ENCODE results near the gene ADAMTS2. TPM values are rescaled to one million over a fixed set of nuclear protein-coding genes. Genes with fewer than 3 reads are reported as not detected.
A peak's percentile ranks its signal among the peaks of the same experiment; 100 is the strongest.
"Not testable (repeated sequence)": the region's sequence is repeated elsewhere in the genome, so short reads cannot be mapped to it uniquely, and the experiment has no call there.

ADAMTS2 gene
- total and polyA plus RNA-seq, 4 donors, result 4.8 to 49.8 (median 32.0) TPM

DNA sequence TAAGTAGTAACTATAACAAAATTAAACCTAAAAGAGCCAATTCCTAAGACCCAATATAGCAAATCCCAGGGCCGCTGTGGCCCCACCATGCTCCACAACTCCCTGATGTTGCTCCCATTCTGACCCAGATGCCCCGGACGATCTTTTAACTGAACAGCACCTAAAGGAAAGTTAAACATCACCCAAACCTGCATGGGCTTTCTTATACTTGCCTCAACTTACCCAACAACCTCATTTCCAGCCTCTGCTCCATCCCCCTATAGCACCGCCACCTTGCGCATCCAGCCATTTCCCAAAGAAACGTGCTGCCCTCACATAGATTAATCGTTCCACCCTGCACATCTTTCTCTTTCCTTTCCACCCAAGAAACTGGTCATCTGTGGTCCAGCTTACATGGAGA, 230.5 kb downstream of the ADAMTS2 start:
- no peak overlapping the region for H3K4me3 ChIP-seq (ENCODE audit: low read length in 2 of 2)
- H3K9me3 ChIP-seq (ENCODE audit: control insufficient read depth, low read length), result peaks cover 29% of the 10 kb centered on the region
- no peaks in the 10 kb centered on the region for H3K27me3 ChIP-seq (ENCODE audit: control insufficient read depth in 1 of 2, insufficient read depth in 2 of 2, low read length in 1 of 2)
- peaks cover 0 to 4% of the 10 kb centered on the region in 2 donors for H3K36me3 ChIP-seq (ENCODE audit: control insufficient read depth in 1 of 2, insufficient read depth in 2 of 2, low read length in 1 of 2)
- WGBS, 2 donors, result 95 to 96% methylated on average over 7 of the region's 7 CpGs
- intact Hi-C loops (cut with DNase I), result no loop called here
- H3K4me1 ChIP-seq (ENCODE audit: control insufficient read depth in 1 of 2, insufficient read depth in 2 of 2, low read length in 2 of 2), result no peaks in the 10 kb centered on the region
- ATAC-seq (ENCODE audit: low FRiP score), result no peak
- no peak overlapping the region for H3K27ac ChIP-seq (ENCODE audit: low read depth in 1 of 2, low read length in 2 of 2)
- peak in 1 of 2 donors; percentile 50 for DNase-seq

DNA sequence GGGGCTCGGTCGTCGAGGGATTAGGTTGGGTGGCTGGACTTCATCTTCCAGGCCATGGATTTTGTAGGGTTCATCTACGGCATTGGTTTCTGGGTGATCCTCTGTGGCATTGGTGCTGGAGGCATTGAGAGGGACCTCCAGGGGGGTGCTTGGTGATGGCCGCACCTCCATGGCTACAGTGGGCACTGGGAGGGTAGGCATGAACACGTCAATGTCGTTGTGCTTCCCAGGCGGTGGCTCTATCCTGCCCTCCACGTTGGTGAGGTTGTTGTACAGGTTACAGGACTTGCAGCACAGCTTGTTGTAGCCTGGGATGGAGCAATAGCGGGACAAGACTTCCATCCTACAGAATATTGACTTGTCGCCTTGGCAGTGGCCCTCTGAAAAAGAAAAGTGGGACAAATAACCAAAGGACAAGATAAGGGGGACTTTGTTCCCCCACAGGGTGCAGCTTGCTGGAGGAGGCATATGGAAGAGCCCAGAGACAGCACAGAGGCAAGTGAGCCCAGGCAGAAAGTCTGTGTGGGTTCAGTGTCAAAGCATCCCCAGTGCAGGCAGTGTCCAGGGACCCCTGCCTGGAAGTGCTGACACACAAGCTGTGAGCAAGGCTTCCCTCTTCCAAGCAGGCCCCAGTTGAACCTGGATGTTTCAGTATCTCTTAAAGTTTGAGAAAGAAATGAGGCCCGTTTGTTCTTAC, 231.2 kb downstream of the ADAMTS2 start:
- DNase-seq (no peak), ATAC-seq (ENCODE audit: low FRiP score) (no peak)
- Histone ChIP-seq H3K4me3 (ENCODE audit: low read length in 2 of 2) (no peak overlapping the region), H3K9me3 (ENCODE audit: control insufficient read depth, low read length) (peaks cover 29% of the 10 kb centered on the region), H3K36me3 (ENCODE audit: control insufficient read depth in 1 of 2, insufficient read depth in 2 of 2, low read length in 1 of 2) (peaks cover 0 to 4% of the 10 kb centered on the region in 2 donors), H3K27me3 (ENCODE audit: control insufficient read depth in 1 of 2, insufficient read depth in 2 of 2, low read length in 1 of 2) (no peaks in the 10 kb centered on the region), H3K27ac (ENCODE audit: low read depth in 1 of 2, low read length in 2 of 2) (no peak overlapping the region), H3K4me1 (ENCODE audit: control insufficient read depth in 1 of 2, insufficient read depth in 2 of 2, low read length in 2 of 2) (no peaks in the 10 kb centered on the region)
- intact Hi-C loops (cut with DNase I), result no loop called here
- WGBS, 2 donors, result 87 to 90% methylated on average over 12 of the region's 12 CpGs

DNA sequence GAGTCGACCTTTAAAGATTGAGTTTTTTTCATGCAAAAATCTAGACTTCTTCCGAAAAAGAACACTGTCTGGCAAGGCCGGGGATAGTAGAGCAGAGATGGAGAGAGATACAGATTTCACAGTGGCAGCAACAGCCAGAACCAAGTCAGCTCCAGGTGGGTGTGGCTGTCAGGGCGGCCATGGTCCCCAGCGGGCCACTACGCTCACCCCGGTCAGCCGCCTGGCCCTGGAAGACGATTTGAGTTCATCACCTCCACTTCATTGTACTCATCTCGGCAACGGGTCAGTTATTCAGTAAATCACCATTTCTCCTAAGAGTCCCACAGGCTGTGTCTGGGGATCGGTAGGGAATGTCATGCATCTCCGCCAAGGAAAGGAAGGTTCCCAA, 232.1 kb downstream of the ADAMTS2 start:
- intact Hi-C loops (cut with DNase I), result no loop called here
- ATAC-seq (ENCODE audit: low FRiP score) (no peak), DNase-seq (no peak)
- H3K9me3 ChIP-seq (ENCODE audit: control insufficient read depth, low read length), result peaks cover 31% of the 10 kb centered on the region
- peaks cover 0 to 4% of the 10 kb centered on the region in 2 donors for H3K36me3 ChIP-seq (ENCODE audit: control insufficient read depth in 1 of 2, insufficient read depth in 2 of 2, low read length in 1 of 2)
- H3K27me3 ChIP-seq (ENCODE audit: control insufficient read depth in 1 of 2, insufficient read depth in 2 of 2, low read length in 1 of 2), result no peaks in the 10 kb centered on the region
- WGBS, 2 donors, result 90 to 93% methylated on average over 13 of the region's 13 CpGs
- H3K4me1 ChIP-seq (ENCODE audit: control insufficient read depth in 1 of 2, insufficient read depth in 2 of 2, low read length in 2 of 2), result no peaks in the 10 kb centered on the region
- no peak overlapping the region for H3K4me3 ChIP-seq (ENCODE audit: low read length in 2 of 2)
- H3K27ac ChIP-seq (ENCODE audit: low read depth in 1 of 2, low read length in 2 of 2), result no peak overlapping the region

DNA sequence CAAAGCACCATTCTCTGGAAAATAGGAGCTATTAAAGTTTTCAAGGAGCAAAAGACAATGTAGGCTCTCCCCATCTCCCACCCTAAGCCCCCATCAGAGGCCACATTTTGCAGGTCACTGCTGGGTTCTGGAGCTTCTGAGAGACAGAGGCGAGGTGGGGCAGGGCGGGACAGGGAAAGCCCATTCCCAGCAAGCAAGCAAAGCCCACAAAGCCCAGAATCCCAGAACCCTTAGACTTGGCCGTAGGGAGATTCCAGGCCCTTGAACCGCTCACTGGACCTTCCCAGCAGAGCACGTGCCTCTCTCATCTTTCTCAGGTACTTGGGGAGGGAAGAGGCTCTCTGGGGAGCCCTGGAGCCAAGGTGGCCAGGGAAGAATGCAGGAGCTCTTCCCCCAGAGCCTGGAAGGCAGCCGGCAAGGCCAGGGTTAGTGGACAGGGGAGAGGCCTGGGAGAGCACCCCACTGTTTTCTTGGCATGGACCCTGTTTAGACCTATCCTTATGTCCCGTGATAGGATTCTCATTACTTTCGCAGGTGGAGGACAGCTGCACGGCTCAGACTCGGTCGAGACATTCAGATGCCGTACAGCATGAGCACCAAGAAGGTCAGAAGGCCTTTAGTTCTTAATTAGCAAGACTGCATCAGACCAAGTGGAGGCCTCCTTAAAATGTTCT, 232.7 kb downstream of the ADAMTS2 start:
- Histone ChIP-seq H3K4me1 (ENCODE audit: control insufficient read depth in 1 of 2, insufficient read depth in 2 of 2, low read length in 2 of 2) (no peaks in the 10 kb centered on the region), H3K27me3 (ENCODE audit: control insufficient read depth in 1 of 2, insufficient read depth in 2 of 2, low read length in 1 of 2) (no peaks in the 10 kb centered on the region), H3K9me3 (ENCODE audit: control insufficient read depth, low read length) (peaks cover 32% of the 10 kb centered on the region), H3K4me3 (ENCODE audit: low read length in 2 of 2) (no peak overlapping the region), H3K27ac (ENCODE audit: low read depth in 1 of 2, low read length in 2 of 2) (no peak overlapping the region), H3K36me3 (ENCODE audit: control insufficient read depth in 1 of 2, insufficient read depth in 2 of 2, low read length in 1 of 2) (peaks cover 0 to 4% of the 10 kb centered on the region in 2 donors)
- no peak for DNase-seq
- 91 to 93% methylated on average over 12 of the region's 12 CpGs for WGBS, 2 donors
- intact Hi-C loops (cut with DNase I), result no loop called here
- no peak for ATAC-seq (ENCODE audit: low FRiP score)

DNA sequence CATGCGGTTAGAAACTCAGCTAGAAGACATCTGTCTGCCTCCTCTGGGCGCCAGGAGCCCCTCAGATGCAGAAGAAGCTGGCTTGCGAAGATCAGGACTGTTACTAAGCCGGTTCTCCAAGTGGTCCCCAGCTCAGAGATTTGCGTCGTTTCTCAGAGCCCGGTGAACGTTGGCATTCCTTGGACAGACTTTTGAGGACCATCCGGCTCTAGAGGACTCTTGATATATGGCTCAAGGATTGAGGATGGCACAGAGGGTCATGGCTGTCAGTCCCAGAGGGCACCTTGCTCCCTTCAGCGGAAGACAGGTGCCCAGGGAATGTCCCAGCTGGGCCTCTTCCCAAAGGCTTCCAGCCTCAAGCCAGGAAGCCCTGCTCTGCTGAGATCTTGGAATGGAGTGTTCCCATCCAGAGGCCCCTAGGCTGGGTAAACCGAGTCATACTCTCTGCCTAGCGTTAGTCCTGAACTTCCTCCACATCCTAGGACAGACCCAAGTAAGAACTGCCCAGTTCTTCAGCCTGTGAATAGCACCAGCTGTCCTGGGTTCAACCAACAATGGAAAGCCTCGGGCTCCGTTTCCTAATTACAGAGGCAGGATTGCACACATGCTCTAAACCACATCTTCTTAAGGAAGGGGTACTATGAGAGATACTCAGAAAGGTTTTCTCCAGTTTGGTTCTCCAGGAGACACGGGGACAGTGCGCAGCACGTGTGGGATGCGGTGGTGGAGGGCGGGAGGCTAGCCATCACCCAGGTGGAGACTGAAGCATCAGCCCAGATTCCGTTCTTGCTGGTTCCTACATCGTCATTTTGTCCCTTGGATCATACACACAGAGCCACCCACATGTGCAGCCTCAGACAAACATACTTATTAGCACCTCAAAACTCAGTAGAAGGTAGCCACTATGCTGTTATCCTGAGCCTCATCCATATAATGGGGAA, 233.7 kb downstream of the ADAMTS2 start:
- Histone ChIP-seq H3K4me1 (ENCODE audit: control insufficient read depth in 1 of 2, insufficient read depth in 2 of 2, low read length in 2 of 2) (no peaks in the 10 kb centered on the region), H3K36me3 (ENCODE audit: control insufficient read depth in 1 of 2, insufficient read depth in 2 of 2, low read length in 1 of 2) (peaks cover 0 to 4% of the 10 kb centered on the region in 2 donors), H3K9me3 (ENCODE audit: control insufficient read depth, low read length) (peaks cover 32% of the 10 kb centered on the region), H3K27ac (ENCODE audit: low read depth in 1 of 2, low read length in 2 of 2) (no peak overlapping the region), H3K4me3 (ENCODE audit: low read length in 2 of 2) (no peak overlapping the region), H3K27me3 (ENCODE audit: control insufficient read depth in 1 of 2, insufficient read depth in 2 of 2, low read length in 1 of 2) (no peaks in the 10 kb centered on the region)
- ATAC-seq (ENCODE audit: low FRiP score) (no peak), DNase-seq (no peak)
- WGBS, 2 donors, result 86 to 91% methylated on average over 21 of the region's 21 CpGs
- intact Hi-C loops (cut with DNase I), result no loop called here

DNA sequence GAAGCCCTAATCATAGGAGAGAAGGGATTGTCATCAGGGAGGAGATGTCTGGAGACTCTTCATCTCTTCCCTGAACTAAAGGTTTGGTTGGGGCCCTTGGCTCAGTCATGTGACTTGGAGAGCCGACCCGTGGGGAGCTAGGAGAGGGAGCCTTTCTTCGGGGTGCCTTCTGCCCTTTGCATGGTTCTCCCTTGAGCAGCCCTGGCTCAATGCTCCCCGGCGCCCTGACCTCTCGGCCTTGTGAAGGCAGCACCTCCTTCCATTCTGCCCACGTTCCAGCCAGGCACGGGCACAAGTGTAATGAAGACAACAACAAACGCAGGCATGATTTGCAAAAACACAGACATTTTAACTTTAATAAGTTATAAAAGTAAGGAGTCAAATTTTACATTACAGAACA, 234.7 kb downstream of the ADAMTS2 start:
- ATAC-seq (ENCODE audit: low FRiP score), result no peak
- DNase-seq, result no peak
- Histone ChIP-seq H3K4me1 (ENCODE audit: control insufficient read depth in 1 of 2, insufficient read depth in 2 of 2, low read length in 2 of 2) (no peaks in the 10 kb centered on the region), H3K4me3 (ENCODE audit: low read length in 2 of 2) (no peak overlapping the region), H3K36me3 (ENCODE audit: control insufficient read depth in 1 of 2, insufficient read depth in 2 of 2, low read length in 1 of 2) (peaks cover 0 to 4% of the 10 kb centered on the region in 2 donors), H3K9me3 (ENCODE audit: control insufficient read depth, low read length) (peaks cover 30% of the 10 kb centered on the region), H3K27me3 (ENCODE audit: control insufficient read depth in 1 of 2, insufficient read depth in 2 of 2, low read length in 1 of 2) (no peaks in the 10 kb centered on the region), H3K27ac (ENCODE audit: low read depth in 1 of 2, low read length in 2 of 2) (no peak overlapping the region)
- intact Hi-C loops (cut with DNase I), result no loop called here
- WGBS, 2 donors, result 89 to 90% methylated on average over 9 of the region's 9 CpGs

DNA sequence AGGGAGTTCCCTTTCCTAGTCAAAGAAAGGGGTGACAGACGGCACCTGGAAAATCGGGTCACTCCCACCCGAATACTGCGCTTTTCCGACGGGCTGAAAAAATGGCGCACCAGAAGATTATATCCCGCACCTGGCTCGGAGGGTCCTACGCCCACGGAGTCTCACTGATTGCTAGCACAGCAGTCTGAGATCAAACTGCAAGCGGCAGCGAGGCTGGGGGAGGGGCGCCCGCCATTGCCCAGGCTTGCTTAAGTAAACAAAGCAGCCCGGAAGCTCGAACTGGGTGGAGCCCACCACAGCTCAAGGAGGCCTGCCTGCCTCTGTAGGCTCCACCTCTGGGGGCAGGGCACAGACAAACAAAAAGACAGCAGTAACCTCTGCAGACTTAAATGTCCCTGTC, 244.0 kb downstream of the ADAMTS2 start:
- H3K27ac ChIP-seq (ENCODE audit: low read depth in 1 of 2, low read length in 2 of 2); H3K4me1 ChIP-seq (ENCODE audit: control insufficient read depth in 1 of 2, insufficient read depth in 2 of 2, low read length in 2 of 2); ATAC-seq (ENCODE audit: low FRiP score); H3K4me3 ChIP-seq (ENCODE audit: low read length in 2 of 2); intact Hi-C loops (cut with DNase I); DNase-seq; H3K27me3 ChIP-seq (ENCODE audit: control insufficient read depth in 1 of 2, insufficient read depth in 2 of 2, low read length in 1 of 2); H3K36me3 ChIP-seq (ENCODE audit: control insufficient read depth in 1 of 2, insufficient read depth in 2 of 2, low read length in 1 of 2): not testable (repeated sequence)
- H3K9me3 ChIP-seq (ENCODE audit: control insufficient read depth, low read length), result peaks cover 15% of the 10 kb centered on the region
- 93 to 95% methylated on average over 17 of the region's 17 CpGs for WGBS, 2 donors

DNA sequence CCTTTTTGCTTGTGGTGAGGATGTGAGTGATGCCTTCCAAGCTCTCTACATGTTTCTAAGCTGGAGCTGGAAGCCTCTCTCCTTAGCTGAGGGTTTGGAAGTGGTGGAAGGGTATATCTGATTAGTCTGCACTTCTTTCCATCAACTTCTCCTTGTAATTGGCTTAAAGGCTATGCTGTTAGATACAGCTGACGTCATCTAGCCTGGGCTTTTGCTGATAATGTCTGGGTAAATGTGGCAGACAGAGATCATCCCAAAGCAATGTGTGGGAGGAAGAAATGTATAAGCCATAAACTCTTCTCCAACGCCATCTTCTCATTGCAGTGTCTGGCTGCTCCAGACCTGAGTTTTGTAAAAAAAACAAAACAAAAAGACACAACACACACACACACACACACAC, 255.8 kb downstream of the ADAMTS2 start:
- ATAC-seq (ENCODE audit: low FRiP score) (no peak), DNase-seq (no peak)
- Histone ChIP-seq H3K27me3 (ENCODE audit: control insufficient read depth in 1 of 2, insufficient read depth in 2 of 2, low read length in 1 of 2) (no peaks in the 10 kb centered on the region), H3K27ac (ENCODE audit: low read depth in 1 of 2, low read length in 2 of 2) (no peak overlapping the region), H3K4me1 (ENCODE audit: control insufficient read depth in 1 of 2, insufficient read depth in 2 of 2, low read length in 2 of 2) (no peaks in the 10 kb centered on the region), H3K9me3 (ENCODE audit: control insufficient read depth, low read length) (peaks cover 13% of the 10 kb centered on the region), H3K36me3 (ENCODE audit: control insufficient read depth in 1 of 2, insufficient read depth in 2 of 2, low read length in 1 of 2) (peaks cover 0 to 2% of the 10 kb centered on the region in 2 donors), H3K4me3 (ENCODE audit: low read length in 2 of 2) (no peak overlapping the region)
- 78 to 88% methylated on average over 2 of the region's 2 CpGs for WGBS, 2 donors
- intact Hi-C loops (cut with DNase I), result no loop called here
